Duodenal mucosa (tissue), 2 donors: Measurements from ENCODE around the gene PLEKHA7.
"Not testable (repeated sequence)": the region's sequence is repeated elsewhere in the genome, so short reads cannot be mapped to it uniquely, and the experiment has no call there.

Source experiments
- H3K27ac ChIP-seq: one replicate; pipeline ENCODE4 v1.7.0; 2013; ENCODE audit warnings: low read depth, low read length
- H3K27me3 ChIP-seq, 2 donors: one replicate each; pipeline ENCODE4 v1.7.0; 2013; ENCODE audit warnings: low read length in 2 of 2, control low read depth in 1 of 2; ENCODE audit not compliant: insufficient read depth in 2 of 2, control insufficient read depth in 1 of 2
- H3K36me3 ChIP-seq, 2 donors: one replicate each; pipeline ENCODE4 v1.7.0; 2013; ENCODE audit warnings: low read length in 2 of 2, control low read depth in 1 of 2; ENCODE audit not compliant: insufficient read depth in 2 of 2, control insufficient read depth in 1 of 2
- H3K4me1 ChIP-seq, 2 donors: one replicate each; pipeline ENCODE4 v1.7.0; 2013; ENCODE audit warnings: low read length in 2 of 2, control low read depth in 1 of 2; ENCODE audit not compliant: insufficient read depth in 2 of 2, control insufficient read depth in 1 of 2
- H3K4me3 ChIP-seq, 2 donors: one replicate each; pipeline ENCODE4 v1.7.0; 2013; ENCODE audit warnings: low read length in 2 of 2, low read depth in 1 of 2
- H3K9ac ChIP-seq, 2 donors: one replicate each; pipeline ENCODE4 v1.7.0; 2013; ENCODE audit warnings: low read length in 2 of 2, low read depth in 1 of 2
- H3K9me3 ChIP-seq, 2 donors: one replicate each; pipeline ENCODE4 v1.7.0; 2013; ENCODE audit warnings: low read length in 2 of 2, control low read depth in 1 of 2; ENCODE audit not compliant: control insufficient read depth in 1 of 2

Gene PLEKHA7

DNA sequence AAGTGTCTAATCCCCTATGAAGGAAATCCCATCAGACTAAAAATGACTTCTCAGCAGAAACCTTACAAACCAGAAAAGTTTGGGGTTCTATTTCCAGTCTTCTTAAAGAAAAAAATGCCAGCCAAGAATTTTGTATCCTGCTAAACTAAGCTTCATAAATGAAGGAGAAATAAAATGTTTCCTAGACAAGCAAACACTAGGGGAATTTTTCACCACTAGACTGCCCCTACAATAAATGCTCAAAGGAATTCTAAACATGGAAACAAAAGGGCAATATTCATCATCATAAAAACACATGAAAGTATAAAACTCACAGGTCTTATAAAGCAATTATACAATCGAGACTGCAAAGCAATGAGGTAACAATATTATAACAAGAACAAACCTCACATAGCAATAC, 124.3 kb downstream of the PLEKHA7 start:
- no peak overlapping the region for H3K4me3 ChIP-seq
- H3K27me3 ChIP-seq: no peaks in the 10 kb centered on the region
- H3K27ac ChIP-seq: no peak overlapping the region
- no peak overlapping the region for H3K9ac ChIP-seq
- H3K9me3 ChIP-seq: no peaks in the 10 kb centered on the region
- H3K4me1 ChIP-seq: peaks cover 0 to 8% of the 10 kb centered on the region in 2 donors
- no peaks in the 10 kb centered on the region for H3K36me3 ChIP-seq

- H3K4me1 ChIP-seq, H3K36me3 ChIP-seq, H3K27me3 ChIP-seq, H3K4me3 ChIP-seq, H3K27ac ChIP-seq, H3K9ac ChIP-seq, H3K9me3 ChIP-seq: not testable (repeated sequence)
Measured at GRCh38 chr11:16889010-16889409, 125.2 kb downstream of the PLEKHA7 start.

- not testable (repeated sequence) for H3K27ac ChIP-seq, H3K36me3 ChIP-seq, H3K27me3 ChIP-seq, H3K9ac ChIP-seq, H3K9me3 ChIP-seq, H3K4me3 ChIP-seq
- H3K4me1 ChIP-seq: peaks cover 6 to 14% of the 10 kb centered on the region in 2 donors
Measured at GRCh38 chr11:16887887-16888286, 126.3 kb downstream of the PLEKHA7 start.

GRCh38 chr11:16883174-16883573, 131.0 kb downstream of the PLEKHA7 start:
- Histone ChIP-seq H3K27me3 (no peaks in the 10 kb centered on the region), H3K9ac (no peak overlapping the region), H3K4me3 (no peak overlapping the region), H3K27ac (no peak overlapping the region), H3K4me1 (peaks cover 6 to 33% of the 10 kb centered on the region in 2 donors), H3K36me3 (no peaks in the 10 kb centered on the region), H3K9me3 (no peaks in the 10 kb centered on the region)

- no peak overlapping the region for H3K27ac ChIP-seq
Measured at GRCh38 chr11:16881766-16882165, 132.4 kb downstream of the PLEKHA7 start.

DNA sequence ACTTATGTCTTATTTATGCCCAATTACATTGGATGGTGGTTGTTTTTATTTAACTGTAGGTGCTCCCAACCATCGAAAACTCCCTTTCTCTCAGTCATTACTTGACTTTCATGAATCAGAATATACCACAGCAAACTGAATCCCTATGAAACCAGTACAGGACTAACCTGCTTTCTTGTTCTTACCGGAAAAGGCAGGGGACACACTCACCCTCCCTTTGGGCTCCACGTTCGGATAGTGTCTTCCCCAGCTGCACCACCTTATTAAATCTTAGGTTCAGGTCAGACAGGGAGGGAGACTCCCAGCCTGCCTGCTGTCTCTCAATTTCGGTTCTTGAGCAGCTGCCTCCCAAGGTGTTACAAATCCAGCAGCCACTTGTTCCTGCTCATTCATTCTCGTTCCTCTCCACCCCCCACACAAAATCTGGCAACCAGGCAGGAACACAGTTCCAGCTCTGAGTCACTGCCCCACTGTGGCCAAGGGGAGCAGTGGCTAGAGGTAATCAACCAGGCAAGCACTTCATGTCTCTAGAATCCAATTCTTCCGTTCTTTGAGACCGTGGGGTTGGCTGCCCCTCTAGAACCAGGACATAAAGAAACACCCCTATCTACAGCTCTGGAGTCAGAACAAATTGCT, 133.0 kb downstream of the PLEKHA7 start:
- no peak overlapping the region for H3K27ac ChIP-seq
- H3K4me3 ChIP-seq: no peak overlapping the region
- H3K4me1 ChIP-seq: peaks cover 6 to 33% of the 10 kb centered on the region in 2 donors
- no peak overlapping the region for H3K9ac ChIP-seq
- H3K9me3 ChIP-seq: no peaks in the 10 kb centered on the region
- H3K36me3 ChIP-seq: no peaks in the 10 kb centered on the region
- no peaks in the 10 kb centered on the region for H3K27me3 ChIP-seq

More at GRCh38 chr11:16881766-16882165, 132.4 kb downstream of the PLEKHA7 start:
- Histone ChIP-seq H3K9me3 (no peaks in the 10 kb centered on the region), H3K36me3 (no peaks in the 10 kb centered on the region), H3K27me3 (no peaks in the 10 kb centered on the region), H3K9ac (no peak overlapping the region), H3K4me1 (peaks cover 6 to 33% of the 10 kb centered on the region in 2 donors), H3K4me3 (no peak overlapping the region)

GRCh38 chr11:16880184-16880801, 133.9 kb downstream of the PLEKHA7 start:
- H3K36me3 ChIP-seq: no peaks in the 10 kb centered on the region
- H3K9me3 ChIP-seq: no peaks in the 10 kb centered on the region
- H3K27me3 ChIP-seq: no peaks in the 10 kb centered on the region
- H3K9ac ChIP-seq: no peak overlapping the region
- no peak overlapping the region for H3K4me3 ChIP-seq
- H3K4me1 ChIP-seq: peaks cover 6 to 33% of the 10 kb centered on the region in 2 donors
- H3K27ac ChIP-seq: no peak overlapping the region

DNA sequence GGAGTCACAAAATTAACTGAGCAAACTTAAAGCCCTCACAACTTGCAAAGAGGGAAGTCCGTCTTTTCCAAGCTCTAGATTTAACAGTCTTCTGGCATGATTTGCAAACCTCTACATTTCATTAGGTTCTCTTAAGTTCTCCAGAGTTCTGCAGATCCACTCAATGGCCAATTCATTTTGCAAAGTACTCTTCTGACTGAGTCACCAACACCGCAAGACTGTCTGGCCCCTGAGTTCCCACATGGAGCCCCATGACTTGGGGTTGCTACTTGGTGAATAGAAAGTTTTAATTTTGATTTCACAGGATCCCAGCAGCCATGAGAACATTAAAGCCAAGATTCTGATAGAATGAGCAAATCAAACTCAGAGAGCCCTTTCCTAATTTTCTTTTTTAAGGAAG, 134.5 kb downstream of the PLEKHA7 start:
- Histone ChIP-seq H3K9me3 (no peaks in the 10 kb centered on the region), H3K4me1 (peaks cover 8 to 34% of the 10 kb centered on the region in 2 donors), H3K4me3 (no peak overlapping the region), H3K27me3 (no peaks in the 10 kb centered on the region), H3K9ac (no peak overlapping the region), H3K36me3 (no peaks in the 10 kb centered on the region), H3K27ac (no peak overlapping the region)

DNA sequence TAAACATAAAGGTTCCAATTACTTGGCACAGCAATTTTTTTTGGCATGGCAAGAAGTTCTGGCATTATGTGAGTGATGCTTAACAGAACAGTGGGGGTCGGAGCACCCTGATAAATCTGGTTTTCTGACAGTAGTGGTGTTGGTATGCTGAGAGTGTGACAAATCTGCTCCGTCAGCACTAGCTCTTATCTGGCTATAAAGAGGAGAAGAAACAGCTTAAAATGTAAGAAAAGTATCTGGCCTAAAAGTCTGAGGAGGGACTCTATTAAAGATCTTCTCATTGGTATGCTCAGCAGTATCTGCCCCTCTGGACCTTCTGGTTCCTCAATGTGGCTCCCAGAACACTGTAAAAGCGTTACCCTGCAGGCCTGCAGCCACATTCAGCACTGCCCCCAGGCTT, 137.4 kb downstream of the PLEKHA7 start:
- H3K36me3 ChIP-seq: no peaks in the 10 kb centered on the region
- H3K4me3 ChIP-seq: no peak overlapping the region
- H3K9ac ChIP-seq: no peak overlapping the region
- no peak overlapping the region for H3K27ac ChIP-seq
- peaks cover 10 to 23% of the 10 kb centered on the region in 2 donors for H3K4me1 ChIP-seq
- H3K9me3 ChIP-seq: no peaks in the 10 kb centered on the region
- no peaks in the 10 kb centered on the region for H3K27me3 ChIP-seq

DNA sequence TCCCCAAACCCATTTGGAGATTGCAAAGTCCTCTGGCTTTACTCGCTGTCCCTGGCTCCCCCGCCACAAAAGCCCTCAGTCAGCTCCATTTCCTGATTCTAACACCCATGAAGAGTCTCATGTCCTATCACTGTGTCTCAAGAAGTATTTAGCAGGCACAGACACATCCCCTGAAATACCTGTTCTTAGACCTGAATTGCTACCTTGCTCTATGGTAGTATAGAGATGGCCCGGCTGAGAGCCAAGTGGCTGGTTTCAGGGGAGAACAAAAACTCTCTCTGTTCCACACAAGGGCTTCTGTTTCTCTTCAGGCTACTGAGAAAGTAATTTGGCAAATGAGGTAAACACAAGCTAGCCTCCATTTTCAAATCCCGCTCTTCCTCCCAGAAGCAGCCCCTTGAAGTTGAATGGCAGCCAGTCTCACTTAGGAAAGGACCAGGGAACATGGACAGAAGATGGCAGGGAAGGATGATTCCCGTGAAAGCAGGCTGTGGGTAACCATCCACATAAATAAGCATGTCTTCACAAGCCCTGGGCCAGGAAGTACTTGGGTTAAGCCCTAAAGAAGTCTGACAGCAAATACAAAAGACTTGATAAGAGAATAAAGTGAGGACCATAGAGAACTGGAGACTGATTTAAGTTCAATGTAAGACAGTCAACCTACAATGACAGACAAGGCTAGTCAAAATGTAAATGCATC, 138.0 kb downstream of the PLEKHA7 start:
- no peaks in the 10 kb centered on the region for H3K9me3 ChIP-seq
- H3K9ac ChIP-seq: no peak overlapping the region
- no peaks in the 10 kb centered on the region for H3K27me3 ChIP-seq
- peaks cover 0 to under 1% of the 10 kb centered on the region in 2 donors for H3K36me3 ChIP-seq
- H3K27ac ChIP-seq: no peak overlapping the region
- no peak overlapping the region for H3K4me3 ChIP-seq
- H3K4me1 ChIP-seq: peaks cover 10 to 17% of the 10 kb centered on the region in 2 donors
